IMR-90 (cell line): ENCODE data around the gene TES. TPM values are rescaled to one million over a fixed set of nuclear protein-coding genes. Genes with fewer than 3 reads are reported as not detected.
A peak's percentile ranks its signal among the peaks of the same experiment; 100 is the strongest.

Source experiments
- ATAC-seq: fragments of 200-7000 bp; cut with Tn5 transposase; 2 replicates; pipeline ENCODE4 v1.9.1; 2020; ENCODE audit warnings: low read depth, mild to moderate bottlenecking, moderate library complexity
- BruUV-seq: library from RNA; stranded (reverse); fragments of 400-500 nt; replicated peaks from 2 replicates; lab custom pipeline; 2021; lab: Mats Ljungman, UMichigan
- CTCF ChIA-PET: fragments of 300-600 bp; formaldehyde crosslinking; extraction: SDS; loops from one replicate; lab custom pipeline; 2021; ENCODE audit warnings: antibody characterized with exemption; lab: Yijun Ruan, JAX
- POLR2A ChIA-PET: fragments of 300-600 bp; sonication (Branson Sonifier 250); formaldehyde crosslinking; loops from one replicate; lab custom pipeline; 2022; ENCODE audit warnings: antibody characterized with exemption; ENCODE audit not compliant: unreplicated experiment; lab: Charles Lee
- DNase-seq: peaks from one replicate; pipeline ENCODE4 v3.0.0; 2013
- H2AFZ ChIP-seq: replicated peaks from 2 replicates; pipeline ENCODE3; 2013; ENCODE audit warnings: low read length, mild to moderate bottlenecking; ENCODE audit not compliant: poor library complexity
- H2AK5ac ChIP-seq: 2 replicates; pipeline ENCODE4 v1.6.1; 2013; ENCODE audit warnings: low read depth, low read length, inconsistent platforms
- H2AK9ac ChIP-seq: replicated peaks from 2 replicates; pipeline ENCODE3; 2013; ENCODE audit warnings: mild to moderate bottlenecking, low read depth, low read length, moderate library complexity; ENCODE audit not compliant: poor library complexity
- H2BK120ac ChIP-seq: 2 replicates; pipeline ENCODE4 v1.6.1; 2013; ENCODE audit warnings: low read depth, low read length, inconsistent platforms
- H2BK15ac ChIP-seq: 3 replicates; pipeline ENCODE4 v1.6.1; 2013; ENCODE audit warnings: low read depth, low read length, inconsistent platforms
- H2BK20ac ChIP-seq: 2 replicates; pipeline ENCODE4 v1.6.1; 2013; ENCODE audit warnings: low read depth, mild to moderate bottlenecking, inconsistent platforms, low read length, moderate library complexity
- H2BK5ac ChIP-seq: 2 replicates; pipeline ENCODE4 v1.6.1; 2013; ENCODE audit warnings: mild to moderate bottlenecking, low read depth, low read length, inconsistent platforms; ENCODE audit not compliant: poor library complexity, severe bottlenecking
- H3K14ac ChIP-seq: replicated peaks from 2 replicates; pipeline ENCODE4 v1.6.1; 2013; ENCODE audit warnings: low read depth, low read length, inconsistent platforms
- H3K18ac ChIP-seq: 2 replicates; pipeline ENCODE4 v1.6.1; 2013; ENCODE audit warnings: low read depth, low read length, control low read depth
- H3K23ac ChIP-seq: 2 replicates; pipeline ENCODE4 v1.6.1; 2013; ENCODE audit warnings: low read depth, low read length, inconsistent platforms
- H3K27ac ChIP-seq: 2 replicates; pipeline ENCODE4 v1.5.1; 2013; ENCODE audit warnings: mild to moderate bottlenecking, control low read depth, low read length; ENCODE audit not compliant: insufficient read depth
- H3K27me3 ChIP-seq: 2 replicates; pipeline ENCODE4 v1.6.1; 2013; ENCODE audit warnings: low read length; ENCODE audit not compliant: control insufficient read depth, insufficient read depth
- H3K36me3 ChIP-seq: 2 replicates; pipeline ENCODE4 v1.6.1; 2013; ENCODE audit warnings: low read length, mixed read lengths; ENCODE audit not compliant: control insufficient read depth, insufficient read depth
- H3K4ac ChIP-seq: 2 replicates; pipeline ENCODE4 v1.6.1; 2013; ENCODE audit warnings: low read depth, low read length, inconsistent platforms
- H3K4me1 ChIP-seq: 2 replicates; pipeline ENCODE4 v1.6.1; 2013; ENCODE audit warnings: low read length, mixed read lengths; ENCODE audit not compliant: control insufficient read depth, insufficient read depth
- H3K4me2 ChIP-seq: 2 replicates; pipeline ENCODE4 v1.6.1; 2013; ENCODE audit warnings: low read depth, mild to moderate bottlenecking, control low read depth, low read length, moderate library complexity
- H3K4me3 ChIP-seq: 2 replicates; pipeline ENCODE4 v1.5.1; 2013; ENCODE audit warnings: low read depth, mild to moderate bottlenecking, control low read depth, low read length, moderate library complexity; ENCODE audit not compliant: insufficient read depth
- H3K56ac ChIP-seq: 2 replicates; pipeline ENCODE4 v1.6.1; 2013; ENCODE audit warnings: low read length, inconsistent platforms; ENCODE audit not compliant: insufficient read depth; ENCODE audit errors: extremely low read depth
- H3K79me1 ChIP-seq, 2 experiments: 2 replicates each; pipeline ENCODE4 v1.6.1; 2013; ENCODE audit warnings: low read length in 2 of 2, inconsistent platforms in 1 of 2, low read depth in 1 of 2
- H3K9ac ChIP-seq: 2 replicates; pipeline ENCODE4 v1.6.1; 2013; ENCODE audit warnings: low read depth, low read length, control low read depth
- H3K9me1 ChIP-seq: 2 replicates; pipeline ENCODE4 v1.6.1; 2013; ENCODE audit warnings: low read length, inconsistent platforms; ENCODE audit not compliant: insufficient read depth
- H3K9me3 ChIP-seq: 2 replicates; pipeline ENCODE4 v1.6.1; 2013; ENCODE audit warnings: low read length; ENCODE audit not compliant: control insufficient read depth, insufficient read depth
- H4K20me1 ChIP-seq: 2 replicates; pipeline ENCODE4 v1.6.1; 2013; ENCODE audit warnings: low read length, inconsistent platforms; ENCODE audit not compliant: insufficient read depth
- H4K5ac ChIP-seq: 2 replicates; pipeline ENCODE4 v1.6.1; 2013; ENCODE audit warnings: mild to moderate bottlenecking, low read depth, low read length, control low read depth
- H4K8ac ChIP-seq, 2 experiments: 2 replicates each; pipeline ENCODE4 v1.6.1; 2013; ENCODE audit warnings: low read depth in 2 of 2, low read length in 2 of 2, control low read depth in 1 of 2, inconsistent platforms in 1 of 2
- H4K91ac ChIP-seq: 2 replicates; pipeline ENCODE4 v1.6.1; 2013; ENCODE audit warnings: low read depth, low read length, inconsistent platforms; ENCODE audit not compliant: insufficient read depth
- CEBPB ChIP-seq: IDR thresholded peaks from 2 replicates; pipeline ENCODE4 v1.6.1; 2012; ENCODE audit warnings: low read depth, low read length, improper control_type of control experiment
- CTCF ChIP-seq: conservative IDR thresholded peaks from 2 replicates; pipeline ENCODE4 v1.5.1; 2012; ENCODE audit warnings: mild to moderate bottlenecking, low read depth, low read length, improper control_type of control experiment
- WGBS, 2 experiments: methylation state at CpG; one replicate each; pipeline versions ENCODE4 v1.1.5 to v1.1.7; 2013; ENCODE audit warnings: missing lambda C conversion rate in 2 of 2; ENCODE audit not compliant: insufficient read length in 1 of 2; ENCODE audit errors: extremely low coverage in 2 of 2; 5-methylcytosine and 5-hydroxymethylcytosine counted together
- dilution Hi-C: fragments of 300-500 bp; cut with HindIII; formaldehyde crosslinking; loops from one replicate; pipeline ENCODE4 v1.14.3; 2018; ENCODE audit warnings: low sequenced_read_pairs; ENCODE audit not compliant: unreplicated experiment
- in situ Hi-C: fragments of 300-500 bp; cut with MboI; formaldehyde crosslinking; loops from 3 replicates; pipeline ENCODE4 v1.14.3; 2019; ENCODE audit warnings: low sequenced_read_pairs, inconsistent platforms, mixed read lengths
- intact Hi-C: fragments of 100-400 bp; cut with micrococcal nuclease; formaldehyde crosslinking; loops from 2 replicates; pipeline ENCODE4 v1.10.0; 2022
- polyA plus RNA-seq, 3 experiments: library from polyadenylated mRNA; depleted of rRNA; stranded (reverse); fragments of >200 nt; gene quantifications; 2 replicates each; pipeline ENCODE4 v1.2.3, GENCODE V29; 2012; ENCODE audit warnings: low replicate concordance in 1 of 3
- total RNA-seq: library from RNA; depleted of rRNA; stranded (reverse); fragments of >200 nt; gene quantifications from 2 replicates; pipeline ENCODE4 v1.2.3, GENCODE V29; 2012

Gene TES
- total and polyA plus RNA-seq, 2 of the 4 experiments (the other 2 are of a cell fraction) = 54.0 to 83.3 TPM

DNA sequence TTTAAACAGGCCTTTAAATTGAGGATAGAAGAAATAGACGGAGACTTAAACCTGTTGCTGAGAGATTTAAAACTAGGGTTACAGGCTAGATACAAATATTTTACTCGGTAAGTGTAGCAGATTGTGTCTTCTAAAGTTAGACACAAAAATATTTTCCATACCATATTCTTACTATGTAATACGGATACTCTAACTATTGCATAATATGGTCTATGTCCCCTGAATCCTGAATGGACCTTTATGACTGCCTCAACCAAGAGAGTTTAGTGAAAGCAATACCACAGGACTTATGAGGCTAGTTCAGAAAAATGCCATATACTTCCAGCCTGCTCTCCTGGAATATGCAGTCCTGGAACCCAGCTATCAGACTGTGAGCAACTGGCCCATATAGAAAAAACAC is 13.4 kb upstream of the TES start:
- H3K27ac ChIP-seq = no peak overlapping the region
- H3K4me2 ChIP-seq = no peak overlapping the region
- no peak overlapping the region for H4K5ac ChIP-seq
- no peak for DNase-seq
- H4K91ac ChIP-seq = no peak overlapping the region
- CTCF ChIA-PET = interaction anchor here (0.6 kb wide), 1 partner anchor 643 kb away, joined by 3 read pairs; no protein-coding TSS in a partner anchor
- ATAC-seq = no peak
- in situ Hi-C loops (no loop called here), intact Hi-C loops (no loop called here), dilution Hi-C loops (no loop called here)
- H2AK5ac ChIP-seq = no peak overlapping the region
- H3K23ac ChIP-seq = no peak overlapping the region
- no peak overlapping the region for H2AK9ac ChIP-seq
- no peak overlapping the region for H3K4ac ChIP-seq
- peaks cover 7% of the 10 kb centered on the region for H3K4me1 ChIP-seq
- H2BK15ac ChIP-seq = no peak overlapping the region; the same call in 2 of the 3 replicates
- BruUV-seq = no TSS peak
- no peak overlapping the region for H4K8ac ChIP-seq
- no peaks in the 10 kb centered on the region for H3K9me1 ChIP-seq
- no peak overlapping the region for H2BK20ac ChIP-seq
- no peak overlapping the region for H3K56ac ChIP-seq
- WGBS, 2 experiments = no CpG with 5 or more reads among the region's 3 CpGs
- no peak overlapping the region for H2BK120ac ChIP-seq
- no peaks in the 10 kb centered on the region for H3K79me1 ChIP-seq
- H3K36me3 ChIP-seq = no peaks in the 10 kb centered on the region
- no peak overlapping the region for H2AFZ ChIP-seq
- no peak overlapping the region for H3K9ac ChIP-seq
- no peak overlapping the region for H3K4me3 ChIP-seq
- H3K14ac ChIP-seq = no peak overlapping the region
- H3K18ac ChIP-seq = no peak overlapping the region
- peak; percentile 71 for TF ChIP-seq CEBPB
- TF ChIP-seq CTCF = no peak
- POLR2A ChIA-PET = no interaction called here
- no peaks in the 10 kb centered on the region for H4K20me1 ChIP-seq
- no peaks in the 10 kb centered on the region for H3K27me3 ChIP-seq
- no peak overlapping the region for H2BK5ac ChIP-seq
- H3K9me3 ChIP-seq = no peaks in the 10 kb centered on the region
